GM13977 (cell line): ENCODE data around the gene PITX3.
A peak's percentile ranks its signal among the peaks of the same experiment; 100 is the strongest.

Experiments
- DNase-seq: peaks from one replicate; pipeline ENCODE4 v3.0.0; 2012; ENCODE audit warnings: low spot score
- in situ Hi-C: fragments of 300-500 bp; cut with MboI; formaldehyde crosslinking; loops from one replicate; pipeline ENCODE4 v1.12.0; 2022; ENCODE audit warnings: low sequenced_read_pairs, low pct_unique_long_range_greater_than_20kb, mixed read lengths, inconsistent platforms; ENCODE audit not compliant: unreplicated experiment
- TF ChIP-seq, protein P1 (sequence below): IDR thresholded peaks from 2 replicates; pipeline ENCODE4 v1.5.1; 2012; ENCODE audit warnings: mild to moderate bottlenecking, control low read depth; ENCODE audit not compliant: insufficient read depth; ENCODE audit errors: extremely low read depth, missing control alignments

Gene PITX3

DNA sequence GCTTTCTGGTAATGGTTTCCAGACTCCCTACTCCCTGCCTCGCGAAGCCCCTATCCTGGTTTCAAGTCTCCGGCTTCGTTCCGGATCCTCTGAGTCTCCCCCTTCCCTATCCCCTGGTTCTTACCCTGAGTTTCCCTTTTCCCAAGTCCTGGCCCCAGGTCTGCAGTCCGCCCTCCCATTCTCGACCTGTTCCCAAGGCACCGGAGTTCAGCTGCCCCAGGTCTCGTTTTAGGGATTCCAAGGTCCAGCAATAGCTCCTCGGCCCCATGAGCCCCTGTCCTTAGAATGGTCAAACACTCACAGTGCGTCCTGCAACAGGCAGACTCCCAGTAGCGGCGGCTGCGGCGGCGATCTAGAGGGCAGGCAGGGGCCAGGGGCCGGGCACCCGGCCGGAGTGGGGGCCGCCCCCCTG, 274 bp downstream of the PITX3 start:
- in situ Hi-C loops: loop anchor here (25.0 kb wide), 1 partner anchor 346 kb away; no protein-coding TSS in a partner anchor
- DNase-seq: peak; percentile 48
- TF ChIP-seq, protein P1, sequence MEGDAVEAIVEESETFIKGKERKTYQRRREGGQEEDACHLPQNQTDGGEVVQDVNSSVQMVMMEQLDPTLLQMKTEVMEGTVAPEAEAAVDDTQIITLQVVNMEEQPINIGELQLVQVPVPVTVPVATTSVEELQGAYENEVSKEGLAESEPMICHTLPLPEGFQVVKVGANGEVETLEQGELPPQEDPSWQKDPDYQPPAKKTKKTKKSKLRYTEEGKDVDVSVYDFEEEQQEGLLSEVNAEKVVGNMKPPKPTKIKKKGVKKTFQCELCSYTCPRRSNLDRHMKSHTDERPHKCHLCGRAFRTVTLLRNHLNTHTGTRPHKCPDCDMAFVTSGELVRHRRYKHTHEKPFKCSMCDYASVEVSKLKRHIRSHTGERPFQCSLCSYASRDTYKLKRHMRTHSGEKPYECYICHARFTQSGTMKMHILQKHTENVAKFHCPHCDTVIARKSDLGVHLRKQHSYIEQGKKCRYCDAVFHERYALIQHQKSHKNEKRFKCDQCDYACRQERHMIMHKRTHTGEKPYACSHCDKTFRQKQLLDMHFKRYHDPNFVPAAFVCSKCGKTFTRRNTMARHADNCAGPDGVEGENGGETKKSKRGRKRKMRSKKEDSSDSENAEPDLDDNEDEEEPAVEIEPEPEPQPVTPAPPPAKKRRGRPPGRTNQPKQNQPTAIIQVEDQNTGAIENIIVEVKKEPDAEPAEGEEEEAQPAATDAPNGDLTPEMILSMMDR: no peak

DNA sequence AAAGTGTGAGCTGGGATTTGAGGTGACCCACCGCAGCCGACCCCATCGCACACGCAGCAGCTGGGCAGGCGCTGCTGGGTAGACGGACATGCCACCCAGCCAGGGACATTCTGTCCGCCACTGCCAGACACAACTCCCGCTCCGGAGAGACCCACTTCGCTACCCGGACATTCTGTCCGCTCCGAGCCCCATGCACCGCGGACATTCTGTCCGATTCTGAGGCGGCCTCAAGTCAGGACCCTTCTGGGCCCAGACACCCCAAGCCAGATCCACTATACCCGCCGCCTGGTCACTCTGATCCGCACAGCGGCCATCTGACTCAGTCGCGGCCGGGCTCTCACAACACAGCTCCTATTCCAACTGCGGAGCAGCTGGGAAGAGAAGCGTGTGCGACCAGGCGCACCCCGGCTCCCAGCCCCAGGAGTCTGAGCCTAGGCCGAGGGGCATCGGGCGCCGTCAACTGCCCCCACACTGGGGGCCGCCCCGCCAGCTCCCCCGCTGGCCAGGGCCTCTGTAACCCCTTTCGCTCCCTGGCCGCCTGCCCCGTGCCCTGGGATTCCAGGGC, 763 bp downstream of the PITX3 start:
- TF ChIP-seq, protein P1: no peak
- no peak for DNase-seq
- in situ Hi-C loops: loop anchor here (25.0 kb wide), 1 partner anchor 347 kb away; no protein-coding TSS in a partner anchor

DNA sequence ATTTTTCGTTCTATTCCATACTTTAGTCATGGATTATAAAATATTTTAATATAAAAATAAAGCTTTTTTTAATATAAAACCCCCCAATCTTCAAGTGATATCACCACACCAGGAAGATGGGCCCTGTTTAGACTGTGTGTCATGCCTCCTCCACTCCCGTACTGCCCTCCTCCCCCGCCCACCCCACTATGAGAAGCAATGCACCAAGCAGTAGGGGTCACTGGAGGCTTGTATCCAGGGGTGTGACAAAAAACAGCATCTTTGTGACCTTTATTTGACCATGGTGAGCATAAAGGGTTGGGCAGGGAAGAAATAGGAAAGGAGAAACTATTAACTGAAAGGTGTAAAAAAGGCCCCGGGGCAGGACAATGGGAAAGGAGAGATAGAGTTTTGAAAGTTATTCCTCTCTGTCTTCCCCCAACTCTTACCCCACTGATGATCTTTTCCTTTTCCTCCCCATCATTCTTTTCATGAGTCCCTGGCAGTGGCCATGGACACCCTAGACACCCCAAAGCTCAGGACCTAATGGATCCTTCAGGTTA, 3.5 kb downstream of the PITX3 start:
- in situ Hi-C loops: loop anchor here (25.0 kb wide), 1 partner anchor 350 kb away; no protein-coding TSS in a partner anchor
- TF ChIP-seq, protein P1: no peak
- DNase-seq: no peak

DNA sequence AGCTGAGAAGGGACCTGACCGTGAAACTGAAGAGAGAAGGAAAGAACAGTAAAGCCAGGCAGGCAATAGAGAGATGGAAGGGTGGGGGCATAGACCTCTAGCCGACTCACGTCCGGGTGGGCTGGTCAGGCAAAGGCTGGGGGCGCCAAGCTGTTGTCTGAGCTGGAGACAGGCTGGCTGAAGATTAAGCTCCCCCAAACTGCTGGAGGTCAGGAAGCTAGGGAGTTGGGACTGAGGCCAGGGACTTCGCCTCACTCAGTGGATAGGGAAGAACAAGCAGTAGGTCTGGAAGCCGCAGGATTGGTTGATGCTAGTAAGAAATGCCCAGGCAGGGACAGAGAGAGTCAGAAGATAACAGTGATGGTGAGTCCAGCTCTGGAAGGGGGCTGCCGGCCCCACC, 5.3 kb downstream of the PITX3 start:
- DNase-seq: no peak
- in situ Hi-C loops: loop anchor here (25.0 kb wide), 1 partner anchor 351 kb away; no protein-coding TSS in a partner anchor
- TF ChIP-seq, protein P1: no peak

DNA sequence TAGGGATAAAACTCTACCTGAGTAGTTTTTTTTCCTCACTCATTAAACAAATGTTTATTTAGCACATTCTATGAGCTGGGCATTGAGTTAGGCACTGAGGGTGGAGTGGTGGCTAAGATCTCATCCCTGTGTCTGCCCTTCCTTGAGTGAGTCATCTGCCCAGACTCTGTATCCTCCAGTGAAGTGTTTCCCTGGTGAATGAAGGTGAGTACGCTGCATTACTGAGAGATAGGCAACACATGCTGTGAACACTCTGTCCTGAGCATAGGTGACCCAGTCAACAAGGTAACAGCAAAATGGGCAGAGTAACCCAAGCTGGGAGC, 5.8 kb downstream of the PITX3 start:
- no peak for DNase-seq
- in situ Hi-C loops: loop anchor here (25.0 kb wide), 1 partner anchor 352 kb away; no protein-coding TSS in a partner anchor
- TF ChIP-seq, protein P1: no peak

DNA sequence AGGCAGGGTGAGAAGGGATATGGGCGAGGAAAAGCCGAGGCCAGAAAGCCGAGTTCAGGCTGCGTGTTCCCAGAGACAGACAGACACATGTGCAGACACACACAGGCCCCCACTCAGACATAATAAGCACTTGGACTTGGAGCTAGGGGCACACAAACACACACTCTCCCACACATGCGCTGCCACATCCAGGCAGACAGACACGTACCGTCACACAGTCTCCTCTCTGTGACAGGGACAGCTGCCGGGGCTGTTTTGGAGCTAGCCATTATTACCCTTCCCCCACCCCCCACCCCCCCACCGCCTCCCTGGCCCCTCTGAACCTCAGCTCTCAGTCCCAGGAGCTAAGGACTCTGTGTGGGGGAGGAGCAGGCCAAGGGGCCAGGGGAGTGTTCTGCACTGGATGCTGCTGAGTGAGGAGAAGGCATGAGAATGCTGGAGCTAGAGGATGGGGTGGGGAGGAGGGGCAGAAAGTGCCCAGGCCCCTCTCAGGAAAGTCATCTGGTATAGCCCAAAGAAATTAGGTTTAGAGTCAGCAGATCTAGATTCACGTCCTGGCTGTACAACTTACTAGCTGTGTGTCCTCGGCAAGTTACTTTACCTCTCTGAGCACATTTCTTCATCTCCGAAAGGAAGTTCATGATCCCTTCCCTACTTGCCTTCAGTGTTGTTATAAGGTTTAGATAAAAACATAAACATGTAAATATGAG, 6.3 kb downstream of the PITX3 start:
- no peak for DNase-seq
- TF ChIP-seq, protein P1: no peak
- in situ Hi-C loops: loop anchor here (25.0 kb wide), 1 partner anchor 352 kb away; no protein-coding TSS in a partner anchor
